HG02571 (cell line): ENCODE data around the gene AMOT.

ENCODE experiments used
- ATAC-seq: cut with Tn5 transposase; IDR thresholded peaks from one replicate; pipeline ENCODE4 v1.9.1; 2021; ENCODE audit warnings: mild to moderate bottlenecking, moderate library complexity; ENCODE audit not compliant: unreplicated experiment

Gene AMOT

GRCh38 chrX:112753116-112753515 lies 87.5 kb downstream of the AMOT start:
- ATAC-seq: no peak

DNA sequence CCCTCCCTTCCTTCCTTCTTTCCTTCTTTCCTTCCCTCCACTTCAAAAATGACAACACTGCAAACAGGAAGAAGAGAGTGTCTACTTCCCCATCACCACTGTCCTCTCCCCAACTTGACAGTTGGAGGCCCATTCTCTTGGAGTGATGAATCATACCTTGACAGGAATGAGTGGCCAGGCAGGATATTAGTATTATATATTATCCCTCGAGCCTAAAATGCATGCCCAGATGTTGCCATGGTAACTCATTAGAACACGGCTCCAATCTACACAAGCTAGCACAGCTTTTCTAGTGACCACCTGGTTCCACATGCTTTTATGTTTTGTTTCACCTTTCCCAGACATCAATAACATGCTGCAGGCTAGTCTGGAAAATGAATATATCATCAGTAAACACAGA lies 89.6 kb downstream of the AMOT start:
- no peak for ATAC-seq

DNA sequence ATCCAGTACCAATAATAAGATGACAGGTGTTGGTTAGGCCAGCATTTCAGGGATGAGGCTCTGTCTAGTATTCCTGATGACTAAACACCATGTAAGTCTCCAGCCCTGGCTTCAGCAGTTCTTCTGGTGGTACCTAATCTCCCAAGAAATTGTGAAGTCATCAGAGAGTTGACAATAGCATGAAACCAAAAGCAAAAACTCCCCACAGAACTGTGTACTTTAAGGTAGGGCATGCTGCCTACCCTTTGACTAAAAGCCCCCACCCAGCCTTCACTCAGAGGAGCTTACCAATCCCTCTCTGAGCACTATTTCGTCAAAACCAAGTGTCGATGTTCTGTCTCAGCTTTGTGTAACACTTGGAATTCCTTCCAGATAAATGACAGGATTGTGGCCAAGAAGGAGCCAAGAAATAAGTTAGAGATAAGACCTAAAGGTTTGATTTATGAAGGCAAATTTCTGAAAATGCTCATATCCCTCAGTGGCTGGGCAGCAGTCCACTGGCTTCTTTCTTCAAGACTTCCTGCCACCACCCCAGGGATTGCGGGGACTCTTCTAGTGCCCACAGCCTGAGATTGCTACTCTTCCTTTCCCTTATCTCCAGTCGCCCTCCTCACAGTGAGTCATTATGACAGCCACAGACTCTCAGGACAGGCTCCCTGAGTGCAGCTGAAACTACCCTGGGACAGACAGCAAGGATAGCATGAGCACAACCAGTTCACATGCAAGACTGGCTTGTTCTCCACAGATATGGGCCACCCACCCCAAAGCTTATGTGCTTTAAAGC lies 93.6 kb downstream of the AMOT start:
- ATAC-seq: no peak

DNA sequence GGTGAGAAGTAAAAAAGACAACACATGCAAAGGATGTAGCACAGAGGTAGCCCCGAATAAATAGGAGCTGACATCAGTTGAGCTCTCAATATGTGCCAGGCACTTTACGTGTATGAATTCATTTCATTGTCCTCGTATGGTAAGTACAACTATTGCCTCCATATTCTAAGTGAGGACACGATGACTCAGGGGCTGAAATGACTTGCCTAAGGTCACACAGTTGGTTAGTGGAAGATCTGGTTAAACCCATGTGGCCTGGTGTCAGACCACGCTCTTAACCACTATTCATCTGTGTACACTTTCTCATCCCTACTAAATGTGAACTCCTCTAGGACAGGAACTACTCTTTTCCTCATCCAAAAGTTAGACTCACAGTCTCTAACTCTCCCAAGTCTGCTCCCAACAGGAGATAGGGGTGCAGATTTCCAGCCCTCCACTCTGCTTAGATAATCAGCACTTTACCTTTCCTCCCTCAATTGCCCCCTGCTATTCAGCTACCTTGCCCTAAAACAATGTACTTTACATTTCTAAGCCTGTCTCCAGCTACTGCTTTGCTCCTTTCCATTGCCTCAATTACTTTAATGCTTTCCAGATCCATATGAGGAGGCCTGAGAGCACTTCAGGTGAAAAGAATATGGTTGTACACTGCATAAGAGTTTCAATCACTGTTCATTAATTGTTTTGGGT lies 102.1 kb downstream of the AMOT start:
- ATAC-seq: no peak

- ATAC-seq: no peak
These were observed 104.3 kb downstream of the AMOT start for GRCh38 chrX:112736310-112736709.

DNA sequence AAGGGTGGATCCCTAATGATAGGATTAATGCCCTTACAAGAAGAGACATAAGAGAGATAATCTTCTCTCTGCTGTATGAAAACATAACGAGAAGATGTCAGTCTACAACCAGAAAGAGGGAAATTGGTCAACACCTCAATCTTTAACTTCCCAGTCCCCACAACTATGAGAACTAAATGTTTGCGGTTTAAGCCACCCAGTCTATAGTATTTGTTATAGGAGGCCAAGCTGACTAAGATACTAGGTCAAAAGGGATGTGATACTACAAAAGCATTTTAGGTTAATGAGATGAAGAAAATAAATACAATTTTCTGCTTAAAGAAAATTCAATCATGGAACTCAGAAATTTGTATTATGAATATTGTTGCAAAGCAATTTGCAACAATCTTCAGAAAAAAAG lies 105.5 kb downstream of the AMOT start:
- ATAC-seq: no peak

DNA sequence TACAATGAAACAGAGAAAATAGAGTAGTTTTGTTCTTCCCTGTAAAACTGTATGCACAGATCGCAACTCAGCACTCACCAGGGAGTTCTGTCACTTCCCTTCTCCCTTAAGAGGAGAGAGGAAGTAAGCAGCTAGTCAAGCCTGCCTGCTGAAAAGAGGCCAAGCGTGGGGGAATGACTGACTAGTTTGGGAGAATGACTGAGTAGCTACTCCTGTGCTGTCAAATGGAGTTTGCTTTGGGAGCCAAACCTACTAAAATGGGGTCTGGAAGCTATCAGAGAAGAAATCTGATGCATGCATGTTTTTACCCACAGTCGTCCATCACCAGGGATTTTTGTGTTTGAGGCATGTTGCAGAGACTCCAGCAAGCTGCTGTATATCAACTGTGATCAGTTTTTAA lies 106.3 kb downstream of the AMOT start:
- ATAC-seq: no peak

DNA sequence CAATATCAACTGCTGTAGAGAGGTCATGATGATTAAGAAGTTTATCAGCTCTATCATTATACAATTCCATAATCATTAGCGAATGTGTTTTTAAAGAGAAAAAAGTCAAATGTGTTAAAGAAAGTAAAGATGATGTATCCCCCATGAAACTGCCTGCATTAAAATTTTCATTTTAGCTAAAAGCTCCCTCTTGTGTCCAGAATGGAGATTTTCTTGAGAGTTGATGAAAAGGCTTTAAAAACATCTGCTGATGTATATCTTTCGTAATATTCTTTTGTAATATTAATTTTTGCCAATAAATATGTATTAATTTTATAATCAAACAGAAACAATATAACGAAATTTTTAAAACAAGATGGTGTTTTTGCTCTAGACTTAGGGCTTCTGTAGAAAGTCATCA lies 108.8 kb downstream of the AMOT start:
- no peak for ATAC-seq
